DMS153 treated with DMSO at 0.1 percent for 48 hours (cell line): Measurements from ENCODE around the gene KIF26B.

Experiments used
- DNase-seq: peaks from one replicate; lab custom pipeline; 2025; ENCODE audit not compliant: unreplicated experiment; lab: John Stamatoyannopoulos, UW

Gene KIF26B

GRCh38 chr1:245608271-245608670 lies 453.5 kb downstream of the KIF26B start:
- no peak for DNase-seq

- peak; percentile 30 for DNase-seq
These were observed 454.8 kb downstream of the KIF26B start for GRCh38 chr1:245609354-245610150.

- DNase-seq: no peak
These were observed 456.5 kb downstream of the KIF26B start for GRCh38 chr1:245611251-245611650.

GRCh38 chr1:245614476-245614875 lies 459.7 kb downstream of the KIF26B start:
- DNase-seq: no peak

GRCh38 chr1:245615001-245615400 lies 460.2 kb downstream of the KIF26B start:
- no peak for DNase-seq

- peak; percentile 53 for DNase-seq
These were observed 466.8 kb downstream of the KIF26B start for GRCh38 chr1:245621589-245621988.

- no peak for DNase-seq
These were observed 467.7 kb downstream of the KIF26B start for GRCh38 chr1:245622332-245623014.

GRCh38 chr1:245641384-245641783 lies 486.6 kb downstream of the KIF26B start:
- no peak for DNase-seq

GRCh38 chr1:245645406-245645805 lies 490.6 kb downstream of the KIF26B start:
- peak; percentile 8 for DNase-seq

- DNase-seq: no peak
These were observed 491.1 kb downstream of the KIF26B start for GRCh38 chr1:245645894-245646293.

GRCh38 chr1:245648749-245649522 lies 494.2 kb downstream of the KIF26B start:
- DNase-seq: no peak

GRCh38 chr1:245649666-245650065 lies 494.9 kb downstream of the KIF26B start:
- DNase-seq: no peak

- no peak for DNase-seq
These were observed 495.7 kb downstream of the KIF26B start for GRCh38 chr1:245650441-245650960.

GRCh38 chr1:245651093-245651492 lies 496.3 kb downstream of the KIF26B start:
- no peak for DNase-seq

GRCh38 chr1:245652116-245652515 lies 497.3 kb downstream of the KIF26B start:
- no peak for DNase-seq

- DNase-seq: no peak
These were observed 498.1 kb downstream of the KIF26B start for GRCh38 chr1:245652660-245653427.

- no peak for DNase-seq
These were observed 499.8 kb downstream of the KIF26B start for GRCh38 chr1:245654460-245655050.

- no peak for DNase-seq
These were observed 501.5 kb downstream of the KIF26B start for GRCh38 chr1:245656189-245656717.

GRCh38 chr1:245657371-245657770 lies 502.6 kb downstream of the KIF26B start:
- DNase-seq: no peak

- DNase-seq: no peak
These were observed 508.6 kb downstream of the KIF26B start for GRCh38 chr1:245663373-245663772.
